HepG2 (cell line): Measurements from ENCODE around the gene FFAR4. TPM values are rescaled to one million over a fixed set of nuclear protein-coding genes. Genes with fewer than 3 reads are reported as not detected.

Experiments used
- ERF ChIP-seq: IDR thresholded peaks from 2 replicates; pipeline ENCODE4 v1.6.1; 2018; ENCODE audit warnings: missing biosample characterization, missing genetic modification reagents
- FOSL1 ChIP-seq: sonication (generic); formaldehyde crosslinking; IDR thresholded peaks from 2 replicates; pipeline ENCODE4 v1.9.0; 2021; ENCODE audit warnings: missing genetic modification reagents, borderline replicate concordance
- IKZF1 ChIP-seq: fragments of 450-650 bp; IDR thresholded peaks from 2 replicates; pipeline ENCODE4 v1.7.1; 2016
- KLF12 ChIP-seq: sonication (generic); formaldehyde crosslinking; IDR thresholded peaks from 2 replicates; pipeline ENCODE4 v1.4.0; 2020; ENCODE audit warnings: missing genetic modification reagents, borderline replicate concordance
- NFE2L2 ChIP-seq: fragments of 150-350 bp; IDR thresholded peaks from 2 replicates; pipeline ENCODE4 v1.6.1; 2014; ENCODE audit warnings: low read length
- PHF5A ChIP-seq: IDR thresholded peaks from one replicate; pipeline ENCODE4 v1.6.1; 2018; ENCODE audit warnings: low read depth, missing genetic modification reagents; ENCODE audit not compliant: unreplicated experiment
- REL ChIP-seq: sonication (generic); formaldehyde crosslinking; conservative IDR thresholded peaks from 2 replicates; pipeline ENCODE4 v1.8.0; 2022; ENCODE audit warnings: mild to moderate bottlenecking, missing genetic modification reagents, moderate library complexity
- SALL1 ChIP-seq: sonication (generic); formaldehyde crosslinking; IDR thresholded peaks from 2 replicates; pipeline ENCODE4 v1.8.0; 2022; ENCODE audit warnings: mild to moderate bottlenecking, missing genetic modification reagents
- SOX6 ChIP-seq, 2 experiments: fragments of 450-650 bp in 1 of 2; sonication (generic) in 1 of 2; formaldehyde crosslinking in 1 of 2; IDR thresholded peaks; 2 replicates each; pipeline versions ENCODE4 v1.4.0 to v1.6.1; 2017 to 2020; ENCODE audit warnings: antibody characterized with exemption in 1 of 2, mild to moderate bottlenecking in 1 of 2, missing genetic modification reagents in 1 of 2
- STAG1 ChIP-seq: sonication (generic); formaldehyde crosslinking; IDR thresholded peaks from 2 replicates; pipeline ENCODE4 v1.4.0; 2020; ENCODE audit warnings: missing genetic modification reagents
- THYN1 ChIP-seq: sonication (generic); formaldehyde crosslinking; IDR thresholded peaks from 2 replicates; pipeline ENCODE4 v1.8.1; 2023; ENCODE audit warnings: low read depth, mild to moderate bottlenecking, moderate library complexity, missing genetic modification reagents, borderline replicate concordance
- YEATS2 ChIP-seq: sonication (generic); formaldehyde crosslinking; IDR thresholded peaks from 2 replicates; pipeline ENCODE4 v1.4.0; 2020; ENCODE audit warnings: missing genetic modification reagents, borderline replicate concordance
- ZNF224 ChIP-seq: sonication (generic); formaldehyde crosslinking; IDR thresholded peaks from 2 replicates; pipeline ENCODE4 v1.5.0; 2020; ENCODE audit warnings: mild to moderate bottlenecking, missing genetic modification reagents
- ZNF260 ChIP-seq: sonication (generic); formaldehyde crosslinking; IDR thresholded peaks from 2 replicates; pipeline ENCODE4 v1.4.0; 2020; ENCODE audit warnings: missing genetic modification reagents, low read depth, mild to moderate bottlenecking, borderline replicate concordance
- ZNF333 ChIP-seq: sonication (generic); formaldehyde crosslinking; IDR thresholded peaks from 2 replicates; pipeline ENCODE4 v1.4.0; 2020; ENCODE audit warnings: mild to moderate bottlenecking, missing genetic modification reagents, borderline replicate concordance
- ZNF615 ChIP-seq: sonication (generic); formaldehyde crosslinking; IDR thresholded peaks from 2 replicates; pipeline ENCODE4 v1.5.0; 2020; ENCODE audit warnings: mild to moderate bottlenecking, missing genetic modification reagents, borderline replicate concordance
- ZNF746 ChIP-seq: sonication (generic); formaldehyde crosslinking; IDR thresholded peaks from 2 replicates; pipeline ENCODE4 v1.8.0; 2022; ENCODE audit warnings: mild to moderate bottlenecking, missing genetic modification reagents
- ZNF83 ChIP-seq: sonication (generic); formaldehyde crosslinking; IDR thresholded peaks from 2 replicates; pipeline ENCODE4 v1.4.0; 2020; ENCODE audit warnings: missing genetic modification reagents, mild to moderate bottlenecking, borderline replicate concordance
- polyA plus RNA-seq, 8 experiments: library from polyadenylated mRNA; depleted of rRNA in 3 of 8; stranded (reverse) in 7 of 8; unstranded in 1 of 8; fragments of >200 nt; fragmentation: Illumina TruSeq in 4 of 8; extraction: Trizol in 4 of 8; gene quantifications; 2 replicates each; pipeline versions ENCODE4 v1.2.1 to v1.2.3, GENCODE V29; 2011 to 2016; ENCODE audit warnings: low read depth in 4 of 8, missing spikeins in 1 of 8, mixed read lengths in 1 of 8; ENCODE audit not compliant: insufficient read depth in 1 of 8
- total RNA-seq, 5 experiments: library from RNA; depleted of rRNA; stranded (reverse); fragments of >200 nt; fragmentation: Illumina TruSeq; extraction: Trizol; gene quantifications; 2 replicates each; pipeline ENCODE4 v1.2.3, GENCODE V29; 2016; ENCODE audit warnings: low read depth in 1 of 5
- TF ChIP-seq, protein P1 (sequence below): sonication (generic); formaldehyde crosslinking; IDR thresholded peaks from 2 replicates; pipeline ENCODE4 v1.5.0; 2020; ENCODE audit warnings: missing genetic modification reagents
- TF ChIP-seq, protein P2 (sequence below): sonication (generic); formaldehyde crosslinking; IDR thresholded peaks from 2 replicates; pipeline ENCODE4 v1.8.1; 2023; ENCODE audit warnings: mild to moderate bottlenecking, missing genetic modification reagents
- TF ChIP-seq, protein P3 (sequence below): sonication (generic); formaldehyde crosslinking; IDR thresholded peaks from 2 replicates; pipeline ENCODE4 v1.4.0; 2020; ENCODE audit warnings: missing genetic modification reagents
- TF ChIP-seq, protein P4 (sequence below): sonication (generic); formaldehyde crosslinking; IDR thresholded peaks from 2 replicates; pipeline ENCODE4 v1.8.1; 2023; ENCODE audit warnings: missing genetic modification reagents, mild to moderate bottlenecking, borderline replicate concordance
- TF ChIP-seq, protein P5 (sequence below): sonication (generic); formaldehyde crosslinking; IDR thresholded peaks from 2 replicates; pipeline ENCODE4 v1.4.0; 2020; ENCODE audit warnings: low read depth, mild to moderate bottlenecking, missing genetic modification reagents
- TF ChIP-seq, protein P6 (sequence below): IDR thresholded peaks from 2 replicates; pipeline ENCODE4 v1.6.1; 2016; ENCODE audit warnings: missing genetic modification reagents, missing compliant biosample characterization

FFAR4 gene
- total and polyA plus RNA-seq, 2 of the 13 experiments (the other 11 are each of a cell fraction or from before 2014, with no cell fraction given): 0.09 TPM; not detected in 1

DNA sequence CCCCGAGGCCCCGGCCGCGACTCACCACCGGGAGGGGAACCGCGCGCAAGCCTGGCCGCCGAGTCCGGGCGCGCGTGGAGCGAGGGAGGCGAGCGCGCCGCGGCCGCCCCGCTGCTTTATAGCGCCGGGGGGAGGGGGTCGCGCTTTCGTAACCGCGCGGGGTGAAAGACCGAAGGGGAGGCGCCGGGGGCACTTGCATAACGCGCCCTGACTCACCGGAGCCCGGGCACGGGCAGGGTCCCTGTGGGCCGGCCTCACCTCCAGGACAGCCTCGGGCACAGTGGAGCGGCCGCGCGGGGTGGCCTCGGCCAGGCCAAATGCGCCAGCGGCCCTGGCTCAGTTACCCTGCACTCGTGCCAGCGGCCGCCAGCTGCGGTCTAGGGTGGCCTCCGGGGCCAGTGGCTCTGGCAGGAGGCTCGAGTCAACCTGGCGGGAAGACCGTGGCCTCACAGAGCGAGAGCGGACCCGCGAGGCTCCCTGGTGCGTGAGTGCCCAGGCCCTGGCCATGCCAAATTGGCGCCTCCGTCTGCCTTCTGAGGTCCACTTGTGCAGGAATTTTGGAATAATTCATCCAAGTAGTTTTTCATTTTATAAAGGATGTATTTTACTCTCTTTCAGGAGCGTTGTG lies 34.8 kb downstream of the FFAR4 start, which contains the start of gene RBP4 (continued):
- TF ChIP-seq ZNF746 (CRISPR knock-in tag) (peak; percentile 82), THYN1 (CRISPR knock-in tag) (no peak), ERF (CRISPR knock-in tag) (peak; percentile 72), ZNF615 (CRISPR knock-in tag) (no peak), ZNF224 (CRISPR knock-in tag) (peak; percentile 80; the same call in 1 of the 2 replicates), PHF5A (CRISPR knock-in tag) (no peak), STAG1 (no peak), SALL1 (peak; percentile 95), ZNF333 (peak; percentile 81; the same call in 1 of the 2 replicates), FOSL1 (CRISPR knock-in tag) (peak; percentile 87), REL (CRISPR knock-in tag) (no peak), KLF12 (no peak), IKZF1 (no peak), ZNF83 (CRISPR knock-in tag) (peak; percentile 70; the same call in 1 of the 2 replicates), NFE2L2 (no peak), YEATS2 (CRISPR knock-in tag) (peak; percentile 32; the same call in 1 of the 2 replicates), ZNF260 (CRISPR knock-in tag) (no peak), SOX6 (IDR thresholded peaks at IDR 0.05) (no peak), SOX6 (CRISPR knock-in tag; IDR thresholded peaks at IDR 0.05) (peak; percentile 72; the same call in 1 of the 2 replicates)
- TF ChIP-seq, protein P1, sequence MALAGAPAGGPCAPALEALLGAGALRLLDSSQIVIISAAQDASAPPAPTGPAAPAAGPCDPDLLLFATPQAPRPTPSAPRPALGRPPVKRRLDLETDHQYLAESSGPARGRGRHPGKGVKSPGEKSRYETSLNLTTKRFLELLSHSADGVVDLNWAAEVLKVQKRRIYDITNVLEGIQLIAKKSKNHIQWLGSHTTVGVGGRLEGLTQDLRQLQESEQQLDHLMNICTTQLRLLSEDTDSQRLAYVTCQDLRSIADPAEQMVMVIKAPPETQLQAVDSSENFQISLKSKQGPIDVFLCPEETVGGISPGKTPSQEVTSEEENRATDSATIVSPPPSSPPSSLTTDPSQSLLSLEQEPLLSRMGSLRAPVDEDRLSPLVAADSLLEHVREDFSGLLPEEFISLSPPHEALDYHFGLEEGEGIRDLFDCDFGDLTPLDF (CRISPR knock-in tag): no peak
- TF ChIP-seq, protein P2, sequence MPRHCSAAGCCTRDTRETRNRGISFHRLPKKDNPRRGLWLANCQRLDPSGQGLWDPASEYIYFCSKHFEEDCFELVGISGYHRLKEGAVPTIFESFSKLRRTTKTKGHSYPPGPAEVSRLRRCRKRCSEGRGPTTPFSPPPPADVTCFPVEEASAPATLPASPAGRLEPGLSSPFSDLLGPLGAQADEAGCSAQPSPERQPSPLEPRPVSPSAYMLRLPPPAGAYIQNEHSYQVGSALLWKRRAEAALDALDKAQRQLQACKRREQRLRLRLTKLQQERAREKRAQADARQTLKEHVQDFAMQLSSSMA: peak; percentile 66; the same call in 1 of the 2 replicates
- TF ChIP-seq, protein P3, sequence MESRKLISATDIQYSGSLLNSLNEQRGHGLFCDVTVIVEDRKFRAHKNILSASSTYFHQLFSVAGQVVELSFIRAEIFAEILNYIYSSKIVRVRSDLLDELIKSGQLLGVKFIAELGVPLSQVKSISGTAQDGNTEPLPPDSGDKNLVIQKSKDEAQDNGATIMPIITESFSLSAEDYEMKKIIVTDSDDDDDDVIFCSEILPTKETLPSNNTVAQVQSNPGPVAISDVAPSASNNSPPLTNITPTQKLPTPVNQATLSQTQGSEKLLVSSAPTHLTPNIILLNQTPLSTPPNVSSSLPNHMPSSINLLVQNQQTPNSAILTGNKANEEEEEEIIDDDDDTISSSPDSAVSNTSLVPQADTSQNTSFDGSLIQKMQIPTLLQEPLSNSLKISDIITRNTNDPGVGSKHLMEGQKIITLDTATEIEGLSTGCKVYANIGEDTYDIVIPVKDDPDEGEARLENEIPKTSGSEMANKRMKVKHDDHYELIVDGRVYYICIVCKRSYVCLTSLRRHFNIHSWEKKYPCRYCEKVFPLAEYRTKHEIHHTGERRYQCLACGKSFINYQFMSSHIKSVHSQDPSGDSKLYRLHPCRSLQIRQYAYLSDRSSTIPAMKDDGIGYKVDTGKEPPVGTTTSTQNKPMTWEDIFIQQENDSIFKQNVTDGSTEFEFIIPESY (CRISPR knock-in tag): no peak
- TF ChIP-seq, protein P4, sequence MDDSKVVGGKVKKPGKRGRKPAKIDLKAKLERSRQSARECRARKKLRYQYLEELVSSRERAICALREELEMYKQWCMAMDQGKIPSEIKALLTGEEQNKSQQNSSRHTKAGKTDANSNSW (CRISPR knock-in tag): no peak; the same call in 1 of the 2 replicates
- TF ChIP-seq, protein P5, sequence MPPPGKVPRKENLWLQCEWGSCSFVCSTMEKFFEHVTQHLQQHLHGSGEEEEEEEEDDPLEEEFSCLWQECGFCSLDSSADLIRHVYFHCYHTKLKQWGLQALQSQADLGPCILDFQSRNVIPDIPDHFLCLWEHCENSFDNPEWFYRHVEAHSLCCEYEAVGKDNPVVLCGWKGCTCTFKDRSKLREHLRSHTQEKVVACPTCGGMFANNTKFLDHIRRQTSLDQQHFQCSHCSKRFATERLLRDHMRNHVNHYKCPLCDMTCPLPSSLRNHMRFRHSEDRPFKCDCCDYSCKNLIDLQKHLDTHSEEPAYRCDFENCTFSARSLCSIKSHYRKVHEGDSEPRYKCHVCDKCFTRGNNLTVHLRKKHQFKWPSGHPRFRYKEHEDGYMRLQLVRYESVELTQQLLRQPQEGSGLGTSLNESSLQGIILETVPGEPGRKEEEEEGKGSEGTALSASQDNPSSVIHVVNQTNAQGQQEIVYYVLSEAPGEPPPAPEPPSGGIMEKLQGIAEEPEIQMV (CRISPR knock-in tag): 0 out of 2 replicates have a peak, but pooled peaks have one; percentile 65
- TF ChIP-seq, protein P6, sequence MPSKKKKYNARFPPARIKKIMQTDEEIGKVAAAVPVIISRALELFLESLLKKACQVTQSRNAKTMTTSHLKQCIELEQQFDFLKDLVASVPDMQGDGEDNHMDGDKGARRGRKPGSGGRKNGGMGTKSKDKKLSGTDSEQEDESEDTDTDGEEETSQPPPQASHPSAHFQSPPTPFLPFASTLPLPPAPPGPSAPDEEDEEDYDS (CRISPR knock-in tag): peak; percentile 88
